IMR-90 (cell line): ENCODE measurements around the gene CEACAM6. TPM values are rescaled to one million over a fixed set of nuclear protein-coding genes. Genes with fewer than 3 reads are reported as not detected.

Experiments
- ATAC-seq: fragments of 200-7000 bp; cut with Tn5 transposase; 2 replicates; pipeline ENCODE4 v1.9.1; 2020; ENCODE audit warnings: low read depth, mild to moderate bottlenecking, moderate library complexity
- BruUV-seq: library from RNA; stranded (reverse); fragments of 400-500 nt; replicated peaks from 2 replicates; lab custom pipeline; 2021; lab: Mats Ljungman, UMichigan
- CTCF ChIA-PET: fragments of 300-600 bp; formaldehyde crosslinking; extraction: SDS; loops from one replicate; lab custom pipeline; 2021; ENCODE audit warnings: antibody characterized with exemption; lab: Yijun Ruan, JAX
- POLR2A ChIA-PET: fragments of 300-600 bp; sonication (Branson Sonifier 250); formaldehyde crosslinking; loops from one replicate; lab custom pipeline; 2022; ENCODE audit warnings: antibody characterized with exemption; ENCODE audit not compliant: unreplicated experiment; lab: Charles Lee
- DNase-seq: peaks from one replicate; pipeline ENCODE4 v3.0.0; 2013
- H2AFZ ChIP-seq: replicated peaks from 2 replicates; pipeline ENCODE3; 2013; ENCODE audit warnings: low read length, mild to moderate bottlenecking; ENCODE audit not compliant: poor library complexity
- H2AK5ac ChIP-seq: 2 replicates; pipeline ENCODE4 v1.6.1; 2013; ENCODE audit warnings: low read depth, low read length, inconsistent platforms
- H2AK9ac ChIP-seq: replicated peaks from 2 replicates; pipeline ENCODE3; 2013; ENCODE audit warnings: mild to moderate bottlenecking, low read depth, low read length, moderate library complexity; ENCODE audit not compliant: poor library complexity
- H2BK120ac ChIP-seq: 2 replicates; pipeline ENCODE4 v1.6.1; 2013; ENCODE audit warnings: low read depth, low read length, inconsistent platforms
- H2BK15ac ChIP-seq: 3 replicates; pipeline ENCODE4 v1.6.1; 2013; ENCODE audit warnings: low read depth, low read length, inconsistent platforms
- H2BK20ac ChIP-seq: 2 replicates; pipeline ENCODE4 v1.6.1; 2013; ENCODE audit warnings: low read depth, mild to moderate bottlenecking, inconsistent platforms, low read length, moderate library complexity
- H2BK5ac ChIP-seq: 2 replicates; pipeline ENCODE4 v1.6.1; 2013; ENCODE audit warnings: mild to moderate bottlenecking, low read depth, low read length, inconsistent platforms; ENCODE audit not compliant: poor library complexity, severe bottlenecking
- H3K14ac ChIP-seq: replicated peaks from 2 replicates; pipeline ENCODE4 v1.6.1; 2013; ENCODE audit warnings: low read depth, low read length, inconsistent platforms
- H3K18ac ChIP-seq: 2 replicates; pipeline ENCODE4 v1.6.1; 2013; ENCODE audit warnings: low read depth, low read length, control low read depth
- H3K23ac ChIP-seq: 2 replicates; pipeline ENCODE4 v1.6.1; 2013; ENCODE audit warnings: low read depth, low read length, inconsistent platforms
- H3K27ac ChIP-seq: 2 replicates; pipeline ENCODE4 v1.5.1; 2013; ENCODE audit warnings: mild to moderate bottlenecking, control low read depth, low read length; ENCODE audit not compliant: insufficient read depth
- H3K27me3 ChIP-seq: 2 replicates; pipeline ENCODE4 v1.6.1; 2013; ENCODE audit warnings: low read length; ENCODE audit not compliant: control insufficient read depth, insufficient read depth
- H3K36me3 ChIP-seq: 2 replicates; pipeline ENCODE4 v1.6.1; 2013; ENCODE audit warnings: low read length, mixed read lengths; ENCODE audit not compliant: control insufficient read depth, insufficient read depth
- H3K4ac ChIP-seq: 2 replicates; pipeline ENCODE4 v1.6.1; 2013; ENCODE audit warnings: low read depth, low read length, inconsistent platforms
- H3K4me1 ChIP-seq: 2 replicates; pipeline ENCODE4 v1.6.1; 2013; ENCODE audit warnings: low read length, mixed read lengths; ENCODE audit not compliant: control insufficient read depth, insufficient read depth
- H3K4me2 ChIP-seq: 2 replicates; pipeline ENCODE4 v1.6.1; 2013; ENCODE audit warnings: low read depth, mild to moderate bottlenecking, control low read depth, low read length, moderate library complexity
- H3K4me3 ChIP-seq: 2 replicates; pipeline ENCODE4 v1.5.1; 2013; ENCODE audit warnings: low read depth, mild to moderate bottlenecking, control low read depth, low read length, moderate library complexity; ENCODE audit not compliant: insufficient read depth
- H3K56ac ChIP-seq: 2 replicates; pipeline ENCODE4 v1.6.1; 2013; ENCODE audit warnings: low read length, inconsistent platforms; ENCODE audit not compliant: insufficient read depth; ENCODE audit errors: extremely low read depth
- H3K79me1 ChIP-seq, 2 experiments: 2 replicates each; pipeline ENCODE4 v1.6.1; 2013; ENCODE audit warnings: low read length in 2 of 2, inconsistent platforms in 1 of 2, low read depth in 1 of 2
- H3K9ac ChIP-seq: 2 replicates; pipeline ENCODE4 v1.6.1; 2013; ENCODE audit warnings: low read depth, low read length, control low read depth
- H3K9me1 ChIP-seq: 2 replicates; pipeline ENCODE4 v1.6.1; 2013; ENCODE audit warnings: low read length, inconsistent platforms; ENCODE audit not compliant: insufficient read depth
- H3K9me3 ChIP-seq: 2 replicates; pipeline ENCODE4 v1.6.1; 2013; ENCODE audit warnings: low read length; ENCODE audit not compliant: control insufficient read depth, insufficient read depth
- H4K20me1 ChIP-seq: 2 replicates; pipeline ENCODE4 v1.6.1; 2013; ENCODE audit warnings: low read length, inconsistent platforms; ENCODE audit not compliant: insufficient read depth
- H4K5ac ChIP-seq: 2 replicates; pipeline ENCODE4 v1.6.1; 2013; ENCODE audit warnings: mild to moderate bottlenecking, low read depth, low read length, control low read depth
- H4K8ac ChIP-seq, 2 experiments: 2 replicates each; pipeline ENCODE4 v1.6.1; 2013; ENCODE audit warnings: low read depth in 2 of 2, low read length in 2 of 2, control low read depth in 1 of 2, inconsistent platforms in 1 of 2
- H4K91ac ChIP-seq: 2 replicates; pipeline ENCODE4 v1.6.1; 2013; ENCODE audit warnings: low read depth, low read length, inconsistent platforms; ENCODE audit not compliant: insufficient read depth
- BHLHE40 ChIP-seq: fragments of 150-350 bp; IDR thresholded peaks from 2 replicates; pipeline ENCODE4 v1.6.1; 2016; ENCODE audit warnings: mild to moderate bottlenecking, low read depth, low read length
- CTCF ChIP-seq: conservative IDR thresholded peaks from 2 replicates; pipeline ENCODE4 v1.5.1; 2012; ENCODE audit warnings: mild to moderate bottlenecking, low read depth, low read length, improper control_type of control experiment
- FOS ChIP-seq: fragments of 150-350 bp; IDR thresholded peaks from 2 replicates; pipeline ENCODE4 v1.6.1; 2016; ENCODE audit warnings: low read depth, low read length
- MXI1 ChIP-seq: IDR thresholded peaks from 2 replicates; pipeline ENCODE4 v1.6.1; 2012; ENCODE audit warnings: low read depth, mild to moderate bottlenecking, low read length, moderate library complexity, borderline replicate concordance
- NFE2L2 ChIP-seq: fragments of 150-350 bp; IDR thresholded peaks from 2 replicates; pipeline ENCODE4 v1.6.1; 2016; ENCODE audit warnings: low read depth, mild to moderate bottlenecking, low read length
- RAD21 ChIP-seq: IDR thresholded peaks from 2 replicates; pipeline ENCODE4 v1.6.1; 2012; ENCODE audit warnings: low read length, improper control_type of control experiment
- RCOR1 ChIP-seq: IDR thresholded peaks from 2 replicates; pipeline ENCODE4 v1.6.1; 2012; ENCODE audit warnings: mild to moderate bottlenecking, low read length, improper control_type of control experiment; ENCODE audit not compliant: insufficient replicate concordance
- RFX5 ChIP-seq: IDR thresholded peaks from 2 replicates; pipeline ENCODE4 v1.8.0; 2012; ENCODE audit warnings: low read depth, mild to moderate bottlenecking, low read length, moderate library complexity
- SMC3 ChIP-seq: fragments of 150-350 bp; IDR thresholded peaks from 2 replicates; pipeline ENCODE4 v1.6.1; 2016; ENCODE audit warnings: low read depth, mild to moderate bottlenecking, antibody characterized with exemption, low read length, moderate library complexity
- WGBS, 2 experiments: methylation state at CpG; one replicate each; pipeline versions ENCODE4 v1.1.5 to v1.1.7; 2013; ENCODE audit warnings: missing lambda C conversion rate in 2 of 2; ENCODE audit not compliant: insufficient read length in 1 of 2; ENCODE audit errors: extremely low coverage in 2 of 2; 5-methylcytosine and 5-hydroxymethylcytosine counted together
- dilution Hi-C: fragments of 300-500 bp; cut with HindIII; formaldehyde crosslinking; loops from one replicate; pipeline ENCODE4 v1.14.3; 2018; ENCODE audit warnings: low sequenced_read_pairs; ENCODE audit not compliant: unreplicated experiment
- in situ Hi-C: fragments of 300-500 bp; cut with MboI; formaldehyde crosslinking; loops from 3 replicates; pipeline ENCODE4 v1.14.3; 2019; ENCODE audit warnings: low sequenced_read_pairs, inconsistent platforms, mixed read lengths
- intact Hi-C: fragments of 100-400 bp; cut with micrococcal nuclease; formaldehyde crosslinking; loops from 2 replicates; pipeline ENCODE4 v1.10.0; 2022
- polyA plus RNA-seq, 3 experiments: library from polyadenylated mRNA; depleted of rRNA; stranded (reverse); fragments of >200 nt; gene quantifications; 2 replicates each; pipeline ENCODE4 v1.2.3, GENCODE V29; 2012; ENCODE audit warnings: low replicate concordance in 1 of 3
- total RNA-seq: library from RNA; depleted of rRNA; stranded (reverse); fragments of >200 nt; gene quantifications from 2 replicates; pipeline ENCODE4 v1.2.3, GENCODE V29; 2012
- TF ChIP-seq, protein P1 (sequence below): fragments of 150-350 bp; IDR thresholded peaks from 2 replicates; pipeline ENCODE4 v1.6.1; 2017; ENCODE audit warnings: mild to moderate bottlenecking, antibody characterized with exemption, low read length, low read depth
- TF ChIP-seq, protein P2 (sequence below): fragments of 150-350 bp; IDR thresholded peaks from 2 replicates; pipeline ENCODE4 v1.6.1; 2016; ENCODE audit warnings: low read depth, mild to moderate bottlenecking, low read length, moderate library complexity, borderline replicate concordance

The CEACAM6 gene
- total and polyA plus RNA-seq, 2 of the 4 experiments (the other 2 are of a cell fraction), result not detected

GRCh38 chr19:41776700-41777099 lies 21.4 kb downstream of the CEACAM6 start:
- in situ Hi-C loops, result no loop called here
- Histone ChIP-seq H3K9ac (no peak overlapping the region), H3K18ac (no peak overlapping the region), H2AK5ac (no peak overlapping the region), H3K36me3 (no peaks in the 10 kb centered on the region), H3K4me3 (no peak overlapping the region), H3K9me3 (no peaks in the 10 kb centered on the region), H3K4me2 (no peak overlapping the region), H2AK9ac (no peak overlapping the region), H3K79me1 (no peaks in the 10 kb centered on the region), H4K91ac (no peak overlapping the region), H3K27me3 (0 out of 2 replicates have a peak, but pooled peaks cover 2% of the 10 kb centered on the region), H3K56ac (no peak overlapping the region), H2BK120ac (no peak overlapping the region), H4K5ac (no peak overlapping the region), H4K8ac (no peak overlapping the region), H2AFZ (no peak overlapping the region), H2BK20ac (no peak overlapping the region), H3K23ac (no peak overlapping the region), H2BK5ac (no peak overlapping the region), H3K4ac (no peak overlapping the region), H3K27ac (no peak overlapping the region), H3K9me1 (no peaks in the 10 kb centered on the region), H3K4me1 (no peaks in the 10 kb centered on the region), H4K20me1 (no peaks in the 10 kb centered on the region), H3K14ac (no peak overlapping the region), H2BK15ac (no peak overlapping the region)
- 40% methylated on average over 1 of the region's 2 CpGs; no CpG with 5 or more reads in 1 of the 2 experiments for WGBS, 2 experiments
- BruUV-seq, result no TSS peak
- CTCF ChIA-PET, result no interaction called here
- intact Hi-C loops, result no loop called here
- DNase-seq (no peak), ATAC-seq (no peak)
- POLR2A ChIA-PET, result no interaction called here
- TF ChIP-seq NFE2L2 (no peak), RAD21 (no peak), RFX5 (no peak), SMC3 (no peak), FOS (no peak), CTCF (no peak), RCOR1 (no peak), BHLHE40 (no peak), MXI1 (no peak)
- TF ChIP-seq, protein P1, sequence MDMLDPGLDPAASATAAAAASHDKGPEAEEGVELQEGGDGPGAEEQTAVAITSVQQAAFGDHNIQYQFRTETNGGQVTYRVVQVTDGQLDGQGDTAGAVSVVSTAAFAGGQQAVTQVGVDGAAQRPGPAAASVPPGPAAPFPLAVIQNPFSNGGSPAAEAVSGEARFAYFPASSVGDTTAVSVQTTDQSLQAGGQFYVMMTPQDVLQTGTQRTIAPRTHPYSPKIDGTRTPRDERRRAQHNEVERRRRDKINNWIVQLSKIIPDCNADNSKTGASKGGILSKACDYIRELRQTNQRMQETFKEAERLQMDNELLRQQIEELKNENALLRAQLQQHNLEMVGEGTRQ, result no peak
- TF ChIP-seq, protein P2, sequence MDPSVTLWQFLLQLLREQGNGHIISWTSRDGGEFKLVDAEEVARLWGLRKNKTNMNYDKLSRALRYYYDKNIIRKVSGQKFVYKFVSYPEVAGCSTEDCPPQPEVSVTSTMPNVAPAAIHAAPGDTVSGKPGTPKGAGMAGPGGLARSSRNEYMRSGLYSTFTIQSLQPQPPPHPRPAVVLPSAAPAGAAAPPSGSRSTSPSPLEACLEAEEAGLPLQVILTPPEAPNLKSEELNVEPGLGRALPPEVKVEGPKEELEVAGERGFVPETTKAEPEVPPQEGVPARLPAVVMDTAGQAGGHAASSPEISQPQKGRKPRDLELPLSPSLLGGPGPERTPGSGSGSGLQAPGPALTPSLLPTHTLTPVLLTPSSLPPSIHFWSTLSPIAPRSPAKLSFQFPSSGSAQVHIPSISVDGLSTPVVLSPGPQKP, result no peak
- dilution Hi-C loops, result no loop called here
